Activated CD8-positive, alpha-beta memory T cell treated with anti-CD3 and anti-CD28 coated beads, Interleukin-2, amount 50 U/mL, for 48 hours (primary cell): Measurements from ENCODE around the gene SLC4A5.
"Not testable (repeated sequence)": the region's sequence is repeated elsewhere in the genome, so short reads cannot be mapped to it uniquely, and the experiment has no call there.

Experiments used
- DNase-seq: peaks from one replicate; pipeline ENCODE4 v3.0.0-alpha.2; 2020

Gene SLC4A5

GRCh38 chr2:74364533-74365505 is 21.6 kb upstream of the SLC4A5 start:
- no peak for DNase-seq

DNA sequence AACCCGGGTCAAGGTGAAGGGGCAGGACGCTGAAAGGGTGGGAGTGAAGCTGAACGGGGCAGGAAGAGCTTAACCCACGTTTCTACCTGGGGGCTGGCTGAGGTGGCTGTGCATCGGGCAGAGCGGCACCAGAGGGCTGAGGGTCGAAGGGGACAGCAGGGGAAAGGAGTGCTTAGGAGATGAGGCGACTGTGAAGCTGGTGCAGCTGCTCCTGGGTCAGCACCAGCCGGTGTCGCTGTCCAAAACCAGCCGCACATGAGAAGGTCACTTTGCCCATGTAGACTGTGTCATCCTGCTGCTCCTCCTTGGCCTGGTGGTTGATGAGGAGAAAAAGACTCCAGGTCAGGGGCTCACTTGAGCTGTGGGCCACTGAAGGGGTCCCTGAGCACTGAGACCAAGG is 18.1 kb upstream of the SLC4A5 start:
- no peak for DNase-seq

- DNase-seq, result no peak
These were observed 14.4 kb upstream of the SLC4A5 start for GRCh38 chr2:74357627-74358026.

GRCh38 chr2:74349889-74350288 is 6.7 kb upstream of the SLC4A5 start:
- DNase-seq, result no peak

- no peak for DNase-seq
These were observed 4.5 kb upstream of the SLC4A5 start for GRCh38 chr2:74347742-74348141.

DNA sequence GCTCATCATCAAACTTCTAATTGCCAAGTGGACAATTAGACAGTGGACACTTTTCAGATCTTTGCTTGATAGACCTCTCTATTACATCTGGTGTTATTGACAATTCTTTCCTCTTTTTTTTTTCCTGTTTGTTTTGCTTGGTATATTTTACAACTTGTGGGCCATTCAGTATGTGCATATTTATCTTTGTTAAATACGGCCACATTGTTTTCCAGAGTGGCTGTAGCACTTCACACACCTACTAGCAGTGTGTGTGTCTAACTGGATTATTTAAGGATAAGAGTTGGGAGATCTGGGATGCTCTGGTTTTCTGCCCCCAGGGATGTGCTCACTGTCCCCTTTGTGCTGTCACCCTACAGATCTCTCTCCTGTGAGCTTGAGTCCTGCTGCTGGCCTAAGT is 4.1 kb upstream of the SLC4A5 start:
- no peak for DNase-seq

GRCh38 chr2:74345272-74345943 is 2.2 kb upstream of the SLC4A5 start:
- DNase-seq, result no peak

- not testable (repeated sequence) for DNase-seq
These were observed 7.0 kb downstream of the SLC4A5 start for GRCh38 chr2:74336227-74336626.

- DNase-seq, result peak; percentile 88
These were observed 8.3 kb downstream of the SLC4A5 start for GRCh38 chr2:74334931-74335333.

DNA sequence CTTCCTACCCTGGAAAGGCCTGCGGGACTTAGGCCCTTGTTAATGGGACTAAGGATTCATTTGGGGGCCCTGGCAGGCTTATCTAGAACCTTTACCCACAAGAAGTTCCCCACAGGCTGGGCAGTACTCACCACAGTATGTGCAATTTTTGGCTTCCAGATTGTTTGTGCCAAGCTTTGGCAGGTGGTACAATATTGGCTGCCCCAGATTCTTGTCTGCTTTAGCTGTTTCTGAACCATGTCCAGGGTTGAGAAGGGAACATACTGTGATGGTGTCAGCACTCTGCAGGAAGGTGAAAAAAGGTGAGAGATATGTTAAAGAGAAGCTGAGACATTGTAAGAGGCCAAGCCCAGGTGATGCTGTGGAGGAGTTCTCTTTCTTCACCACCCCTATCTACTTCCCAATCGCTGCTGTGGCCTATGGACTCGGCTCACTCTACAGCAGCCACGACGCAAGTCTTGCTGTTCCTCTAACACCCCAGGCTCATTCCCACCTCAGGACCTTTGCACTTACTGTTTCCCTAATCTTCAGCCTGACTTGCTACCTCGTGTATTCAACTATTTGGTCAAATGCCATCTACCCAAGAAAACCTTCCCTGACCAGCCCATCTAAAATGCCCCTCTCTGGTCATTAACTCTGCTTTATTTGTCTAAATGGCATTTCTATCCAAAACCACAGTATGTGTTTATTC is 9.2 kb downstream of the SLC4A5 start:
- no peak for DNase-seq

DNA sequence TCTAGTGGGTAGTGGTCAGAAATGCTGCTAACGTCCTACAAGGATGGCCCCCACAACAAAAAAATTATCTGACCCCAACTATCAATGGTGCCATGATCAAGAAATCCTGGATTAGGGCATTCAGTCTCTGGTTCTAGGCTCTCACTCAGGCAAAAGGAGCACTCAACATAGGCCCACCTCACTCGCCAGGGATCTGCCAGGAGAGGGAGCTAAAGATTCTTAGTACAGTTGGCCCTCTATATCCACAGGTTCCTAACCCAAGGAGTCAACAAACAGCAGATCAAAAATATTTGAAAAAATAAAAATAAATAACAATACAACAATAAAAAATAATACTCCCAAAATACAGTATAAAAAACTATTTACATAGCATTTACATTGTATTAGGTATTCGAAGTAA is 10.0 kb downstream of the SLC4A5 start:
- no peak for DNase-seq

- DNase-seq, result no peak
These were observed 10.6 kb downstream of the SLC4A5 start for GRCh38 chr2:74332550-74333174.

DNA sequence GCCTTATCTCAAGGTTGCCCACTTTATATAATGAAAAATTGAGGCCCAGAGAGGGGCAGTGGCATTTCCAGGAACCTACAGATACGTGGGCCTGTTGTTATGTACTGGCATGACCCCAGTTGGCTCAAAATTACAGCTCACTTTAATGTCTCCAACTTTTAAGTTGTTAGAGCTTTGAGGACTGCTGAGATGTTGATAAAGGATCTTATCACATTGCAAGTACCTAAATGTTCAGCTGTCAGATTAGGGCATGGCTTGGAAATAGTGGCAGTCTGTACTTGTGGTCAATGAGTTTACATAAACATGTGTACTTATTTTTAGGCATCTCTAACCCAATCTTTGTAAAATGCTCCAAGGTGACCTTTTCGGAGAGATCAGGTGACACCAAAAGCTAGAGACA is 14.6 kb downstream of the SLC4A5 start:
- no peak for DNase-seq

GRCh38 chr2:74328074-74328473 is 15.1 kb downstream of the SLC4A5 start:
- DNase-seq, result no peak

DNA sequence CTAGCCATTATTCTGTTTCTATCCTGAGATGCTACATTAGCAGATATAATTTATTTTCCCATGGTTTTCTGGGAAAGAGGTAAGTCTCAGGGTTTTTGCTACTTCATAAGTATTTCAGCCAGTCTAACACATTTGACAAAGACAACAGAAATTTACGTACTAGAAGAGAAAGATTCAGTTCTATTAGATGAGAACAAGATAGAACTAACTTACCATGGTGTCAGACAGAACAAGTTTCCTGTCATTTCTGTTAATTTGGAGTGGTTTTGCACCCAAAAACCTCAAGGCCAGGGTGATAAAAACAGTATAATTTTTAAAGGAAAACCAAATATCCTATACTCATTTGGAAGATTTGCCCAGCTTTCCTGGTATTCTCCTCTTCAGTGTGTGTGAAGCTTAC is 15.6 kb downstream of the SLC4A5 start:
- DNase-seq, result no peak

DNA sequence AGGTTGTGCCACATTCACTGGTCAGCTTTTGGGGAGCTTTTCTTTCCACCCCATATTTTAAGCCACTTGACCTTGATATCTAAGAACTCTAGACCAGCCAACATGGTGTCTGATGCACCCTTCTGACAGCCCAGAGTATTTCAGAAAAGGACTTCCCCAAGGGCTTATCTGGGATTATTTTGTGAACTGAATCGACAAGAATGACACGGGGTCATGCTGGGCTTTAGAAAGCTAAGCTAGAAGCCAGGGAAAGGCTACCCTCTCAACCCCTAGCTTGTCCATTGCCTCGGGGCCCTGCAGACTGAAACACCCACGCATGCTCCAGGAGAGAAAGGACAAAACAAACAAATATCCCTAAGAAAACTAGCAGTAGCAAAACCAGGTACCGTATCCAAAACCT is 16.0 kb downstream of the SLC4A5 start:
- DNase-seq, result no peak

GRCh38 chr2:74325815-74326214 is 17.4 kb downstream of the SLC4A5 start:
- DNase-seq, result no peak

DNA sequence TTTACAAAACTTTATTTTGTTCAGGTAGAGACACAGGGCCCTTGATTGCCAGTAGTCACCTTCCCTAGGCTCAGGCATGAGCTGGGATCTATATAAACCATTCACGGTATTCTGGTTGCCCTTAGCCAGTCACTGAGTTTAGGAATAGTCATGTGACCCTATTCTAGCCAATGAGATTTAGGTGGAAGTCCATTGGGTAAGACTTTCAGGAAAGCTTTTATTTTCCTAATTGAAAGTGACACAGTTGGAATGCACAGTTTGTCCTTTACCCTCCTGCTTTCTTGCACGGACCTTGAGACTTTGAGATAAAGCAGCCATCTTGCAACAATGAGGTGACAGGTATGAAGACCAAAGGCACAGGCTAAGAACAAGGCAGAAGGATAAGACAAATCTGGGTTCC is 21.5 kb downstream of the SLC4A5 start:
- no peak for DNase-seq

DNA sequence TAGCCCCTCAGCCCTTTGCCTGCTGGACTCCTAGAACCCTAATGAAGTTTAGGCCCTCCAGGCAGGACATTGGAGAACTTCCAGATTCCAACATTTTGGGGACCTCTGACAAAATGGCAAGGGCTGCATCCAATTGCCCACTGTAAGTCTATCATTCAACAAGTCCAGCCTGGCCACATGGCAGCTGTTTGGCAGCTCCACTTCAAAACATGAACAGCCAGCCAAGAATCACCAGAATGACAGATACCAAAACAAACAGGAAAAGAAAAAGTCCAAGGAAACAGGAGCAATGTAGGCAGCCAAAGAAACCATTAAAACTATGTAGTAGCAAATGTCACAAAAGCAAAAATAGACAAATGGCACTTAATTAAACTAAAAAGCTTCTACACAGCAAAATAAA is 25.5 kb downstream of the SLC4A5 start:
- no peak for DNase-seq

DNA sequence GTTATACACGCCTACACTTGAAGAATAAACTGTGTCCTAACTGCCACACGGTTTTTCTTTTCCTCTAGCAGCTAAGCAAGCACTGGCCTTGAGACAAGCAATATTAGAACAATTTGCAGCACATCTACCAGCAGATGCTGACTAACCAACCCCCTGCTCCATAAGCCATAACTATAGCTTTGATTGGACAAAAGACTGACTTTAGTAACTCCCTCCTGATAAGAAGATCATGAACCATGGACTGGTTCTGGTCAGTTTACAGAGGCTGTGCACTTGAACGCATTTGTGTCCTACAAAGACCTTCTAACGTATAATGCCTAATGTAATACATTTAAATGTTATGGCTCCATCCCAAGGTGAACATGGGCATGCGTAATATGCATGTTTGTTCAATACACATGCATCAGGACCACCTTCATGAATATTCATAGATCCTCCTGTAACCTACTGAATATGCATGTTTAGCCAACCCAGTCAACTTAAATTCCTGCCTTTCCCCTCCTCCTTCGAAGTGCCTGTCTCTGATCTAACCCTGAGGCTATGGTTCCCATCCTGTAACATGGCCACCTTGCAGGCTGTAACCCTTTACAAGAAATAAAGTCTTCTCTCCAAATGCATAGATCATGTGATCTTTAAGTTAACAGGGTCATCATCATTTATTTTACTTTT is 26.5 kb downstream of the SLC4A5 start:
- no peak for DNase-seq

DNA sequence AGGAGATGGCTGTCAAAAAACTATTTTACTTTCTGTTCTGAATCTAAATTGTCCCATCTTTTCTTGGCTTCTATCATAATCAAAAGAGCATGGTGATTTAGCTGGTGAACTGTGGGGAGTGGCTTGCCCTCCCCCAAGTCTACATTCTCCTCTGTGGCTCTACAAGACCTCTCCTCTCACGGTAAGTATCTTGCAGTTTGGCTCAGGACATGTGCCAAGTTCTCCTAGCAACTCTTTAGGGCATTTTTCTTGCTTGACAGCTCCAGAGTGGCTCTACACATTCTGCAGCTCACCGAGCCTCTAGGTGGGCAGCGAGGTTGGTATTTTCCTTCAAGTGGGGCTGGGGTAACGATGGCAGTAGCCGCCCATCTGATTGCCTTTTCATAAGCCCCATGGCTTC is 29.1 kb downstream of the SLC4A5 start:
- no peak for DNase-seq

DNA sequence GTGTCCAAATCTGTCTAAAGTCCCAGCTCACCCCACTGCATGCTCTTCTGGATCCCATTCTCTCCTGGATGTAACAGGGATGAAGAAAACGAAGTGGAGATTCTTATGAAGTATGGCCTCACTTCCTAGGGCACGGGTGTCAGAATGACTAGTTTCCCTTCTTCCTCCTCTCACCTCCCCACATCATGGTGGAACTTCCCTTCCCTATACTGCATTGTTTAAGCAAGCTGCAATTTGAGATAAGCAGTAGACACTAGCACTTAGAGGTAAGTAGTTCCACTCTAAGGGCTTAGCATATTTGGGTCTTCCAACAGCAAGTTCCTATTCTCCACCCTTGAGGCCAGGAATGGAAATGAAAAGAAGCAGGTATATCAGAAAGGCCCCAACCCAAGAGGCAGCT is 29.7 kb downstream of the SLC4A5 start:
- no peak for DNase-seq

DNA sequence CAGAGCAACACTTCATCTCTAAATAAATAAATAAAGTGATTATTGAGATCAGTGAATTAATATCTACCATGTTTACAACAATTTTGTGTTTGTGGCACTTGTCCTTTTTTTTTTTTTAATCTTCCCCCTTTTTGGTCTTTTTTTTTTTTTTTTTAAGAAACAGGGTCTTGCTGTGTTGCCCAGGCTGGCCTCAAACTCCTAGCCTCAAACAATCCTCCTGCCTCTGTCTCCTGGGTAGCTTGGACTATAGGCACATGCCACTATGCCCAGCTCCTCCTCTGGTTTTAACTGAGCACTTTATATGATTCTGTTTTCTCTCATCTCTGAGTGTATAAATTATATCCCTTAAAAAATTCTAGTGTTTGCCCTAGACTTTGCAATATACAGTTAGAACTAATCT is 30.3 kb downstream of the SLC4A5 start:
- DNase-seq, result no peak
